Stimulated activated CD8-positive, alpha-beta memory T cell treated with anti-CD3 and anti-CD28 coated beads, Interleukin-4, amount 100 ng/mL, for 24 hours (primary cell): ENCODE measurements around the gene TAMALIN.

Experiments
- DNase-seq: peaks from one replicate; pipeline ENCODE4 v3.0.0-alpha.2; 2020; ENCODE audit warnings: low read depth

TAMALIN gene

DNA sequence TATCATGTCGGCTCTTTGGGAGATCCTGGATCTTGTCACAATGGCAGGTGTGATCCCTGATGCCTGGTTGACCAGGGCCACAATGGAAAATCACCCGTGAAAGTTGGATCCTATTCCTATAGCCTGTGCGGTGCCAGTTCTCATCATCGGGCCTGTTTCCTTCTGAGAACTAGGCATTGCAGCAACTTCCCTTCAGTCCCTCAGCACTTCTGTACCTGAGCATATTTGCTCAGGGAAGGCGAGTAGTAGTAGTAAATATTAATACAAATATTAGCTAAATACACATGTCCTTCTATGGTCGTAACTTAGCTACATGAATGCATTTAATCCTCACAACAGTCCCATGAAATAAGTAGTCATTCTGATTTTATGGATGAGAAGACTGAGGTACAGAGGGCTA, 22.1 kb upstream of the TAMALIN start:
- no peak for DNase-seq

DNA sequence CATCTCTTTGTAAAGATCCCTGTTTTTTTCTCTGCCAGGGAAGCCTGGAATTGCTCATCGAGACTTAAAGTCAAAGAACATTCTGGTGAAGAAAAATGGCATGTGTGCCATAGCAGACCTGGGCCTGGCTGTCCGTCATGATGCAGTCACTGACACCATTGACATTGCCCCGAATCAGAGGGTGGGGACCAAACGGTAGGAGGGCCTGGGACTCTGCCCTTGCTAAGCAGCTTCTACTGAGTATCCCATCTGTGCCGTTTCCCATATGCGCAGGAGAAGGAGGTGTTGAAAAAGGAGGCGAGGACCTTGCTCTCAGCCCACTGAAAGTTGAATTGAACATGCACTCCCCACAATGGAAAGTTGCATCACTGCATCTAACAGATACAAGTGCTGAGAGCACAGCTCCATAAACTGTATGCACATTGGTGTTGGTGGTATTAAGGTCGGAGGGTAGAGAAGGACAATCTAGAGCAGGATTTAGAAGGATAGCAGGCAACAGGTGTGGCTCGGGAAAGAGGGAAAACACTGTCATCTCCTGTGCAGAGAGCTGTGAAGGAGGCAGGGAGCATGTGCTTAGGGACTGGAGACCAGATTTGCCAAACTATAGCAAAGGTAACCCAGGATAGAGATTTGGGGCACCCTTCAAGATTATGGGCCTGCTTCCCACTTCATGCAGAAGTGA, 21.5 kb upstream of the TAMALIN start:
- no peak for DNase-seq

DNA sequence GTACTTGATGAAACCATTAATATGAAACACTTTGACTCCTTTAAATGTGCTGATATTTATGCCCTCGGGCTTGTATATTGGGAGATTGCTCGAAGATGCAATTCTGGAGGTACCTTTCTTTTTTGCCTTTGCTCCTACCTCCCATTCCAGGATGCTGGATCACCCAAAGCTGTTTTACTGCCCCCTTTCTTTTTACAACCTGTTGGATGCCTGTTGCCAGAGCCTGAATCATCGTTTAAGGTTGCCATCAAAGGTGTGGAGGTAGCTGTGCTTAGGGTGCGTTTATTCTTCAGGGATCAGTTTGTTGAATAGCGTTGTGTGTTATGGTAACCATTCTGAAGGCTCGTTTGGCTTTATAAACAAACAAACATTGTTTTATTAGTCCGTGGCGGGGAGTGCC, 19.9 kb upstream of the TAMALIN start:
- DNase-seq: no peak

DNA sequence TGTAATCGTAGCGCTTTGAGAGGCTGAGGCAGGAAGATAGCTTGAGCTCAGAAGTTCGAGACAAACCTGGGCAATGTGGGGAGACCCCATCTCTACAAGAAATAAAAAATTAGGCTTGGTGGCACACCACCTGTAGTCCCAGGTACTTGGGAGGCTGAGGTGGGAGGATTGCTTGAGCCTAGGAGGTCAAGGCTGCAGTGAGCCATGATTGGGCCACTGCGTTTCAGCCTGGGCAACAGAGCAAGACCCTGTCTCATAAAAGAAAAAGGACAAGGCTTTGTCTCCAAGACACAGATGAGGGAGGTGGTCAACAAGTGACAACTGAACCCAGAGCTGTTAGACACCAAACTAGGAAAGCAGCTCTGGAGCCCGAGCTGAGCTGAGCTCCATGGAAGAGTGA, 14.5 kb upstream of the TAMALIN start:
- DNase-seq: no peak

DNA sequence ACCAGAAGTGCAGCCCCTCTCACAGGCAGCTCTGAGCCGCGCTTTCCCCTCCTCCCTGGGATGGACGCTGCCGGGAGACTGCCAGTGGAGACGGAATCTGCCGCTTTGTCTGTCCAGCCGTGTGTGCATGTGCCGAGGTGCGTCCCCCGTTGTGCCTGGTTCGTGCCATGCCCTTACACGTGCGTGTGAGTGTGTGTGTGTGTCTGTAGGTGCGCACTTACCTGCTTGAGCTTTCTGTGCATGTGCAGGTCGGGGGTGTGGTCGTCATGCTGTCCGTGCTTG, 12.3 kb upstream of the TAMALIN start:
- no peak for DNase-seq

DNA sequence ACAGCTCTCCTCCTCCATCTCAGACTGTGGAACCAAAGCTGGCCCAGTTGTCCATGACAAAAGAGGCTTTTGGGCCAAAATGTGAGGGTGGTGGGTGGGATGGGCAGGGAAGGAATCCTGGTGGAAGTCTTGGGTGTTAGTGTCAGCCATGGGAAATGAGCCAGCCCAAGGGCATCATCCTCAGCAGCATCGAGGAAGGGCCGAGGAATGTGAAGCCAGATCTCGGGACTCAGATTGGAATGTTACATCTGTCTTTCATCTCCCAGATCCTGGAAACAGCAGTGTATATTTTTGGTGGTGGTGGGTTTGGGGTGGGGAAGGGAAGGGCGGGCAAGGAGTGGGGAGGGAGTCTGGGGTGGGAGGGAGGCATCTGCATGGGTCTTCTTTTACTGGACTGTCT, 11.8 kb upstream of the TAMALIN start:
- DNase-seq: no peak

DNA sequence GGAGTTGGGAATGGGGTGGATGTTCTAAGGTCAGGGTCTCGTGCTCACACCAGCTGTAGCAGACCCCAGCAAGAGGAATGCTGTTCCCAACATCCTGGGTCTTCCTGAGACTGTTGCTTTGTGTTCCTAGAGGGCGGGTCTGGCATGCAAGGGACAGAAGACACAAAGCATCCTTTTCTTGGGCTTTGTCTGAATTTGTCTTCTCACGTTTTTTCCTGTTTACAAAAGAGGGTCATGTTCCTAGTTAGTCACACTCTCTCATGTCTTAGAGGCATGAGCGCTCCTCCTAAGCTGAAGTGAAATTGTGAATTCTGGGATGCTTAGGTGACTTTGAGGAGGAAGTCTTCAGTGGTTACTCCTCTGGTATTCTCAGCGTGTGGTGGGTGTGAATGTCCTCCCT, 9.6 kb upstream of the TAMALIN start:
- DNase-seq: no peak

DNA sequence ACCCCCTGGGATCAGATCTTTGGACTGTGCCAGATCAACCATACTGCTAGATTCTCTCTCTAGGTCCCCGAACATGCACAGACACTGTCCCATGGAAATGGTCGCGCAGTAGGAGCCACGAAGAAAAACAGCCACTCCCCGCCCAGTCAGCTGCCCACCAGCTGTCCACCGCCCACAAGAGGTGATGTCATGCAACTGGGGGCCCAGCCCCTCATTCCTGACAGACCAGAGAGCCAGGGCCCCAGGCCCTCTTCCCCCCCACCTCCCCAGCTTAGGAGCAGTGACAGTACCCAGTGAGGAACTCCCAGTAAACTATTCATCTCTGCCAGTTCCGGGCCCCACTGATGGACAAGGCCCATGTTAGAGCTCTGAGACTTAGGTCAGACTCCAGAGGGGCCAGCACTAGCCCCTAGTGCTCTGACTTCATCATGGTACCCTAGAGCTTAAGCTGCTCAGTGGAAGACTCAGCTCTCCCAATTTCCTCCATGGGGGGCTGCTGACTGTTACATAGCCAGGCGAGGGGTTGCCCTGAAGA, 3.7 kb upstream of the TAMALIN start:
- DNase-seq: no peak

DNA sequence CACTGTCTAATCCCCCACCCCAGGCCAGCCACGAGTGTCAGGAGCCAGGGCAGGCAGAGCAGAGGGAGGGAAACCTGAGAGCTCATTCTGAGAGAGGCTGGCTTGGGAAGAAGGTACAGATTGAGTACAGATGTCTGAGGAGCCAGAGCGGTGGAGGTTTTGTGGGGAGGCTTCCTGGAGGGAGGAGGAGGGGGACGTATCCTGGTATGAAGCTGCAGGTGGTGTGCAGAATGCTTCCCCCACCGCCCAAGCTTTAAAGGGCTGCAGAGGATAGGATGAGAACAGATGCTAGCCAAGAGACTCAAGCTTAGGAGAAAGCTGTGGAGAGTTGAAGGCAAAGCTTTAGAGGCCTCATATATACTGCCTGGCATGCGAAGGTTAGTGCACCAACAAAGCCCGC, 3.2 kb upstream of the TAMALIN start:
- DNase-seq: no peak

DNA sequence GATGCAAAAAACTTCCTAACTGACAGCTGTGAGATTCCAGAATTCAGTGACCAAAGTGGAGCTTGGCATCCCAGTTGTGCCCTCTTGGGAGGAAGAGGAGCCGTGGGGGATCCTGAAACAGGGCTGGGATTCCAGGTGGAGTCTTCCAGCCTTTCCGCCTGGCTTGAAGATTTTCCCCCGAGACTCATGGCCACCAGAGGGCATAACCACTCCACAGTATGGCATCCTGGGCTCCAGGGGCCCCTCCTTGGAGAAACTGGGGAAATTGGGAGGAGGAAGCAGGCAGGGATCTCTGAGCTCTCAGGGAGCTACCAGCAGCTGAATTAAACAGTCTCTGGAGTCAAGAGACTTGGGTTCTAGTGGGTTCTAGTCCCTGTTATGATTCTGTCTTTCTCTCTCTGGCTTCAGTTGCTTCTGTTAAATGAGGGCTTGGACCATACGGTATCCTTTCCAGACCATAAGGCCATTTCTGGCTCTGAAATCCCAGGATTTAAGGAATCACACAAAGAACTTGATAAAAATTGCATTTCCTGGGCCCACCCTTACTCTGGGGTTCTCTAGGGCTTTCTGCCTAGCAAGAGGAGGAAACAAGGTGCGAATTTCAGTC, 2.6 kb upstream of the TAMALIN start:
- no peak for DNase-seq

DNA sequence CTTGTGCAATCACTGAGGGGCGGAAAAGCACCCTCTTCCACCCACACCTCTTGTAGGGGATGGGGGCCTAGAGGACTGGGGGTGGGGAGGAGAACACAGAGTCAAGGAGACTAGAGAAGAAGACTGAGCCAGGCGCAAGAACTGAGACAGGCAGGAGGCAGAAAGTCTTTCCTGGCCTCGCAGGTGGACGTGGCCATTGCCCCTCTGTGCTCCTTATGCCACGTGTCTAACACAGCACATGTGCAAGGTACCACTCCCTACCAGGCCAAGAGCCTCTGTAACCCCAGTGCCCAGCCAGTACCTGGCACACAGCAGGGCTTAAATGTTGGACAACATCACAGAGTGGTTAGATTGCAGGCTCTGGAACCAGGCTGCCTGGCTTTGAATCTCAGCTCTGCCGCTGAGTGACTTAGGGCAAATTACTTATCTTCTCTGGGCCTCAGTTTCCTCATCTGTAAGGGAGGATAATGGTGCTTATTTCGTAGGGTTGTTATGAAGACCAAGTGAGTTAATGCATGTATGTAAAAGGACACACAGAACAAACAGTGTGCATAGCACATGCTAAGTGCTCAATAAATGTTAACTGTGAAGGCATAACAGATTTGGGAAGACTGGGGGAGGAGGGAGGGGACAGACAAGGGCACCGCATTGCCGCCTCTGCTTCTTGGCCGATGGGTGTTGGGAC, 1.4 kb upstream of the TAMALIN start:
- DNase-seq: no peak

DNA sequence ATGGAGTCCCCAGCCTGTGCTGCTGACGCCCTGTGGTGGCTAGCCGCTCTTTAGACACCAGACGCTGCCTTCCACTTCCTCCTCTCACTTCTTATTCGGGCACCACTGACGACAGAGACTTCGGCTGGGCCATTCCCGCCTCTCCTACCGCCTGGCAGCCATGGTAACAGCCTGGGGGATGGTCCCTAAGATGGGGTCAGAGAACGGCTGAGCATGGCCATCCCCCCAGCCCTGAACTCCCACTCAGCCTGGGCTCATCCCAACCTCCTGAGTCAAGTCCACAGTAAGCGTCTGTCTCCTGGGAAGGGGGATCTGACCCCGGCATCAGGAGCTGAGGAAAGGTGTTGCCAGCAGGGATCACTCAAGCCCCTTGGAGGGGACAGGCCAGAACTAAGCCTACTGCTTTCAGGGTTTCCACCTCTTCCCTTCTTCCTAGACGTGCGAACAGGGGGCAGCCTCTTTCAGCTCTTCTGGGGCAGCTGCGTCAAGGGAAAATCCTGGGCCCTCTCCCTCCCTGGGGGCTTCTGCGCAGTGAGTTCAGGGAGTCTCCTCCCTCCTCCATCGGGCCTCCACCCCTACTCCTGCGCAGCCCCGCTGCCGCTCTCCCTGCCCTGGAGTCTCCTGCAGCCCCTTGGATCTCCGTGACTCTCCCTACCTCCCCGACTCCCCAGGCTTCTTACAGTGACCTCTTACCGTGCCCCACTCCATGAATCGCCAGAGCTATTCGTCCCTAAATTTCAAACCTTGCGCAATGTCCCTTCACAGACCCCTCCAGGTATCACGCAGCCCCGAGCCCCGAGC, 643 bp upstream of the TAMALIN start:
- no peak for DNase-seq

DNA sequence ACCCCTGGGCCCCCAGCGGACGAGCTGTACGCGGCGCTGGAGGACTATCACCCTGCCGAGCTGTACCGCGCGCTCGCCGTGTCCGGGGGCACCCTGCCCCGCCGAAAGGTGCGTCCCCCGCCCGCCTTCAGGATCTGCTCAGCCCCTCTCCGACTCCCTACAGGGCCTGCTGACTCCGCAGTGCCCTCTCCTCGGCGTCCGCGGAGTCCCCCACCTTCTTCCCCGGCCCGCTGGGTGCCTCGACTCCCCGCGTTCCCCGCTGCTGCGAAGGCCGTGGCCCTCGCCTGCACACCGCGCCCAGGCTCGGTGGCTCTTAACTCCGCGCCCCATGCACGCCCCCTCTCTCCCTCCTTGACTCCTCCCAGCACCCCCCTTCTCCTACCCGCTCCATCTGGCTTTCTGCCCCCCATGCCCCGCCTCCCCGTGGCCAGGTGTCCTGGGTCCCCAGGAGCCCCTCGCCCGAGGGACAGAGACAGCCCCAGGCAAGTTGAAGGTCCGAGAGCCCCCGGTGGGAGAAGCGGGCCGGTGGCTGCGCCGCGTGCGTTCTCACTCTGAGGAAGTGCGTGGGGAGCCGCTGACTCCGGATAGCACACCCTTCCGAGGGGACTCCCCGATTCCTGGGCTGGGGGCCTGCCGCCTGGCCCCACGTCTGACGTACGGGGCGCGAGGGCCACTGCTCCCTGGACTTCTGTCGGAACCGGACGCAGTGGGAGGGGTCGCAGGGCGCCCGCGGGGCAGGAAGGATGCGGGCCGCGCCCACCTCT, 594 bp downstream of the TAMALIN start:
- DNase-seq: no peak

DNA sequence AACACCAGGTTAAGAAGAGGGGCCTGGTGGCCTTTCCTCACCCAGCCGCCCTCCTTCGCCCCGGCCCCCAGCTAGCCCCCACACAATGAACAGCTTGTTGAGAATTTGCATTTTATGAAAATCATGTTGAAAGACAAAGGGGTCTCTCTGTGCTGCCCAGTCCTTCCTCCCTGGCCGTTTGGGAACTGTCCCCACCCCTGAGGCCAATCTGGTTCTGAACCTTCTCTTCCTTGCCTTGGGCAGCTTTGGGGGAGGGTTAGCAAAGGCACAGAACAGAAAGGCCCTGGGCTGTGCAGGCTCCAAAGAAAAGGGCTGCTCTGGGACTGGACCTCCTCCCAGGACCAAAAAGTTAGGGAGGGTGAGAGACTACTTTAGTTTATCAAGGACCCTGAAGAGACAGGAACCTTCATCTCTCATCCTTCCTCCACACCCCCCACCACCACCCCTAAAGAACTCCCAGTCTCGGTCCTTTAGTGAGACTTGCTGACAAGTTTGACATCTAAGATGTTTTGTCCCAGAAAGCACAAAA, 1.3 kb downstream of the TAMALIN start:
- DNase-seq: no peak

DNA sequence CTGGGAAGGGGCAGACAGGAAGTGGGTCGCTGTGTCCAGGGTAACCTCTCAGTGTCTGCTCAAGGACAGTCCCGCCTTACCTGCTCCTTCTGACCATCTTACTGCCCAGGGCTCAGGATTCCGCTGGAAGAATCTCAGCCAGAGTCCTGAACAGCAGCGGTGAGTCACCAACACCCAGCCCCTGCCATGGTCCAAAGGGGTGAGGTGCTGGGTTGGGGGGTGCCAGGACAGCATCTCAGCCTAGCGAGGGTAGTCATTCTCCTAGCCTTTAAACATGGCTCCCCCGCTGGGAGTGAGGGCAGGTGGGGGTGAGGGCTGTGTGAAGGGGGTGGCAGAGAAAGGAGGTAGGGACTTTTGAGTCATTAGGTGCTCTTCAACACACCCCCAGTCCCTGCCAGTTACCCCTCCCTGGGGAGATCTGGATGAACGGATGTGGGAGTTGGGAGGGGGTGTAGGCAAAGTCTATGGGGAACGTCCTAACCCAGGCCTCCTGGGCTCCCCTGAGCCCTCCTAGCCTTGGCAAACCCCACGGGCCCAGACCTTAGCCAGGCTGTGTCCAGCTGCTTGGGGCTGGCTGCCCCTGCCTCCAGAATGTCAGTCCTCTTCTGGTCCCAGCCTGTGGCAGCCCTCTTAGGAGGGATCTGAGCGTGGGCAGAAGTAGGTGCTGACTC, 2.5 kb downstream of the TAMALIN start:
- DNase-seq: no peak

DNA sequence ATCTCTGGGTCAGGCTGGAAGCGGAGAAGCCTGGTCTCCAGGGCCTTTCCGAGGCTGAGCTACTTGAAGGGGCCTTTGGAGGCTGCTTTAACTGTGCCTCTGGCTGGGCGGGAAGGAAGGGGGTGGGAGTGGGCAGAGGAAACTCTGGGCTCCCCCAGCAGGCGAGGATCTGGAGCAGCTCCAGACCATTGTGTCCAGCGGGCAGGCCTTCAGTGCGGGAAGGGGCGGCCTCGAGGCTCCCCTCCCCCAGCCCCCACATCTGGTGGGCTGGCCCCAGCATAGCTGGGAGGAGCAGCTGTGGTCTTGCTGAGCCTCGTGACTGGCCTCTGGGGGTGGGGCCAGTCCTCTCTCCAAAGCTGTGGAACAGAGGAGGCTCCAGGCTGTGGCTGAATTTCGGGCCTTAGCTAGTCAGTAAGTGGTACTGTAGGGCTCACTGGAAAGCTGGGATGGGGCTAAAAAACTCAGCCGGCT, 3.4 kb downstream of the TAMALIN start:
- DNase-seq: no peak

DNA sequence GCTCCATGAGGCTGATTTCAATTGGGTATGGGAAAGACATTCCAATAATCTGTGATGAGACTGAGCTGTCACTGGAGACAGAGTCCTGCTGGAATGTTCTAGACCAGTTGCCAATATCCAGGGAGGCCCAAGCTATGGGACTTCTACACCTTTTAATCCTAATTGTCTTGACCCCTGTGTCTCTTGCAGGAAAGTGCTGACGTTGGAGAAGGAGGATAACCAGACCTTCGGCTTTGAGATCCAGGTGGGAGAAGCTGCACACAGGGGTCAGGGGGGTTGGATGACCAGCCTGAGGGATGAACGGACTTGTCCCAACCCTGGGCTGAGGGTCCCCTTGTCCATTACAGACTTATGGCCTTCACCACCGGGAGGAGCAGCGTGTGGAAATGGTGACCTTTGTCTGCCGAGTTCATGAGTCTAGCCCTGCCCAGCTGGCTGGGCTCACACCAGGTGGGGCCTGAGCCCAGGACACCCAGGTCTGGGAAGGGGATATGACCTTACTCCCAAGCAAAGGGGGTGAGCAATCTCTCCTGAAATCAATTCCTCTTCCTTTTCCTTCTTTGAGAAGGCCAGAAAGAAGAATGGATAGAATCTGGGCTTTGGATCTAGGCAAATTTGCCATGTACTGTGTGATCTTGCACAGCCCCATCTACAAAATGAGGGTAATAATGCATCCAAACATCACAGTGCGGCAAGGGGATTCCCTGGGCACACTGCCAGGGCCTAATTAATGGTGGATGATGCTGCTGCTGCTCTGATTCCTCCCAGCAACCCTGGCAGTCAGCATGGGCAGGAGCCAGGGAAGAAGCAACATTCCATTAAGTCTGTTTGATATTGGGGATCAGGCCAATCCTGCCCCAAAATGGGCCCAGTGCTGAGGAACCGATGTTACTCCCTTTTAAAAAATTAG, 4.2 kb downstream of the TAMALIN start:
- DNase-seq: no peak

DNA sequence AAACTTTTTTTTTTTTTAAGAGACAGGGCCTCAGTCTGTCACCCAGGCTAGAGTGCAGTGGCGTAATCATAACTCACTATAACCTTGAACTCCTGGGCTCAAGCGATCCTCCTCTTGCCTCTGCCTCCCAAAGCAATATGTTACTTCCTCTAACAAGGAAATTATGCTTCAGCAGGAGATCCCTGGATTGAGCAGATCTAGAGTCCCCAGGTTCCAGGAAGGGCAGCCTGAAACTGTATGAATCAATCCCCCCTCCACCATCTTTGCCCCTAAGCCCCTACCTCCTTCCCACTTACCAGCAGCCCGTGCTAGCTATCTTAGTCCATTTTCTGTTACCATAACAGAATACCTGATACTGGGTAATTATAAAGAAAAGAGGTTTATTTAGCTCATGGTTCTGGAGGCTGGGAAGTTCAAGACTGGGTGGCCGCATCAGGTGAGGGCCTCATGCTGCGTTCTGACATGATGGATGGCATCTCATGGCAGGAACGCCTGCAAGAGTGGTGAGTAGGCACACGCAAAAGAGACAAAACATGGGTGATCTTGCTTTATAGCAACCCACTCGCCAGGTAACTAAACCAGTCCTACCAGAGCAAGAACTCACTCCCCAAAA, 5.0 kb downstream of the TAMALIN start:
- no peak for DNase-seq

DNA sequence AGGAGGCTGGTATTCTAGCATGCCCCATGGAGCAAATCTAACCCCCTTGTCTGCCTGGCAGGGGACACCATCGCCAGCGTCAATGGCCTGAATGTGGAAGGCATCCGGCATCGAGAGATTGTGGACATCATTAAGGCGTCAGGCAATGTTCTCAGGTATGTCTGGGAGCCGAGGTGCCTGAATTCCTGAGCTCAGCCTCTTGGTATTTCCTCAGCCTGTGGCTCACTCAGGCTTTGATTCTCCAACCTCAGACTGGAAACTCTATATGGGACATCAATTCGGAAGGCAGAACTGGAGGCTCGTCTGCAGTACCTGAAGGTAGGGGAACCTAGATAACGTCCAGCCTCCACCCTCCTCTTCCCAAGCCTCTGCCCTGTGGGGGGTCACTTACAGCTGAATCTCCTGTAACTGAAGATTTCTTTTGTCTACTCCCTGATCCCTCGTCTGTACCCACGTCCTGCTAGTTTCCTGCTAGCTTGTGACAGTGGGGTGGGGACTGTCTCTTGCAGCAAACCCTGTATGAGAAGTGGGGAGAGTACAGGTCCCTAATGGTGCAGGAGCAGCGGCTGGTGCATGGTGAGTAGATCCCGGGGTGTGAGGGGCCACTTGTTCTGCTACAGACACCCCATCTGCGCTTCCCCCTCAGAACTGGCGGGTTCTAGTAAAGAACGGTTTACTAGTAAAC, 7.0 kb downstream of the TAMALIN start:
- DNase-seq: no peak
